ENCODE results near the gene LRRC4B. TPM values are rescaled to one million over a fixed set of nuclear protein-coding genes. Genes with fewer than 3 reads are reported as not detected.

The LRRC4B gene
- total RNA-seq, 1 donor from 2014 or later: 4.6 TPM

DNA sequence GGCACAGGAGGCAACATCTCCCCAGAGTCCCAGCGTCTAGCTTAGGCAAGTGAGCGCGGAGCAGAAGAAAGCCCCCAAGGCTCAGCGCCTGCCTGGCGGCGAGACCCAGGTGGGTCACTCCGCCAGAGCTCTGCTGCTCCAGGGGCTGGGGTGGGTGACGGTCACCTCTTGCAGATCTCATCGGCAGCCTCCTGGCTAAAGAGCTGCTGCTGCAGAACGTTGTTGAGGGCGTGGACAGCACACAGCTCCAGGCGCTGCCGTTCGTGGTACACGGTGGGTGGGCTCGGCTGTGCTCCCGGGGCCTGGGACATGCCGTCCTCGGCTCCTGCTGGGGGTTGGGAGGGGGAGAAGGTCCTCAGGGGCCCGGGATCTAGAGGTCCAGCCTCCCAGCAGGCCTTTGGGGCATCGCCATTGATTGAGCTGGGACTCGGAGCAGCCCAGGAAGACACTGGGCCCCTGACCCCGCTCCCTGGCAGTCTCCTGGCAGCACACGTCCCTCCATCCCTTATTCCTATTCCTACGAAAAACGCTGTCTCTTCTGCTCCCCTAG, 58.0 kb downstream of the LRRC4B start:
- Histone ChIP-seq H3K36me3 (no peaks in the 10 kb centered on the region), H3K27ac (peak overlapping the region; percentile 80), H3K9me3 (no peaks in the 10 kb centered on the region), H3K4me3 (peak overlapping the region; percentile 84), H3K27me3 (no peaks in the 10 kb centered on the region), H3K4me1 (peaks cover 9% of the 10 kb centered on the region)
- ATAC-seq (no peak), DNase-seq (peak; percentile 73)
- TF ChIP-seq CTCF (IDR thresholded peaks at IDR 0.05): no peak
- intact Hi-C loops (cut with DNase I): no loop called here

GRCh38 chr19:50509366-50509765, 58.9 kb downstream of the LRRC4B start:
- ATAC-seq (no peak), DNase-seq (no peak)
- H3K4me1 ChIP-seq: peaks cover 9% of the 10 kb centered on the region
- no peak for TF ChIP-seq CTCF (IDR thresholded peaks at IDR 0.05)
- no peak overlapping the region for H3K4me3 ChIP-seq
- no peak overlapping the region for H3K27ac ChIP-seq
- no peaks in the 10 kb centered on the region for H3K9me3 ChIP-seq
- H3K36me3 ChIP-seq: no peaks in the 10 kb centered on the region
- intact Hi-C loops (cut with DNase I): no loop called here
- H3K27me3 ChIP-seq: no peaks in the 10 kb centered on the region

DNA sequence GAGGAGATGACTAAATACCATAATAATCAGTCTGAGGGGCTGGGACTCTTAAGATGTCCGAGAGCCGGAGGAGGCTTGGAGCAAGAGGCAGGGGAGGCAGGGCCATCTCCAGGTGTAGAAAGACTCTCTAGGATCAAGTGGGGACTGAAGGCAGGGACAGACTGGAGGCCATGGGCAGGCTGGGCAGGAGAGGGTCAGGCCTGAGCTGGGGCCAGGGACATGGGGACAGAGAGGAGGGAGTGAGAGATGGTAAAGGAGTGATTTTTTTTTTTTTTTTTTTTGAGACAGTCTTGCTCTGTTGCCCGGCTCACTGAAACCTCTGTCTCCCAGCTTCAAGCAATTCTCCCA, 59.4 kb downstream of the LRRC4B start:
- ATAC-seq (no peak), DNase-seq (no peak)
- intact Hi-C loops (cut with DNase I): no loop called here
- Histone ChIP-seq H3K36me3 (no peaks in the 10 kb centered on the region), H3K4me1 (peaks cover 9% of the 10 kb centered on the region), H3K27me3 (no peaks in the 10 kb centered on the region), H3K9me3 (no peaks in the 10 kb centered on the region), H3K4me3 (no peak overlapping the region), H3K27ac (no peak overlapping the region)
- TF ChIP-seq CTCF (IDR thresholded peaks at IDR 0.05): no peak

GRCh38 chr19:50507376-50507775, 60.9 kb downstream of the LRRC4B start:
- peaks cover 9% of the 10 kb centered on the region for H3K4me1 ChIP-seq
- H3K27ac ChIP-seq: no peak overlapping the region
- TF ChIP-seq CTCF (IDR thresholded peaks at IDR 0.05): no peak
- ATAC-seq: no peak
- H3K4me3 ChIP-seq: no peak overlapping the region
- no peaks in the 10 kb centered on the region for H3K27me3 ChIP-seq
- H3K9me3 ChIP-seq: no peaks in the 10 kb centered on the region
- no peaks in the 10 kb centered on the region for H3K36me3 ChIP-seq
- intact Hi-C loops (cut with DNase I): no loop called here
- DNase-seq: no peak

DNA sequence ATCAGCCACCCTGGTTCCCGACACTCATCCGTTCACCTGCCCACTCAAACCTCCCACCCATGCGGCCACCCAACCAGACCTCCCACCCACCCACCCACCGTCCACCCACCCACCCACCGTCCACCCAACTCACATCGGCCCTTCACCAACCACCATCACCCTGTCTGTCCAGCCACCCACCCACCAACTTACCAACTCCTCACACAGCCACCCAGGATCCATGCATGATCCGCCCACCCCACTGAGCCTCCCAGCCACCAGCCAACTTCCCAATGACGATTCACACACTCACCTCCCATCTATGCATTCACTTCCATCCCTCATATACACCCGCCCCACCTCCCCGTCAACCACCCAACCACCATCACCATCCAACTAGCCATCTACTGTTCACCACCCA, 61.5 kb downstream of the LRRC4B start:
- no peak for ATAC-seq
- intact Hi-C loops (cut with DNase I): no loop called here
- no peaks in the 10 kb centered on the region for H3K36me3 ChIP-seq
- TF ChIP-seq CTCF (IDR thresholded peaks at IDR 0.05): no peak
- no peak for DNase-seq
- no peak overlapping the region for H3K4me3 ChIP-seq
- peaks cover 9% of the 10 kb centered on the region for H3K4me1 ChIP-seq
- no peak overlapping the region for H3K27ac ChIP-seq
- H3K9me3 ChIP-seq: no peaks in the 10 kb centered on the region
- no peaks in the 10 kb centered on the region for H3K27me3 ChIP-seq
